Kidney (tissue), 14 donors: Measurements from ENCODE around the gene PSME2. TPM values are rescaled to one million over a fixed set of nuclear protein-coding genes. Genes with fewer than 3 reads are reported as not detected.

Experiments
- DNase-seq, 5 donors: peaks; one replicate each; pipeline ENCODE4 v3.0.0-alpha.2; 2013 to 2020
- FAIRE-seq: peaks from 2 replicates; lab custom pipeline; 2012; peaks lifted over from hg19 to GRCh38; lab: Jason Lieb, UNC
- H3K27ac ChIP-seq, 2 donors: one replicate each; pipeline ENCODE4 v1.7.0; 2013; ENCODE audit warnings: low read depth in 2 of 2, low read length in 2 of 2, inconsistent platforms in 1 of 2
- H3K27me3 ChIP-seq: one replicate; pipeline ENCODE4 v1.7.1; 2013; ENCODE audit warnings: low read length, inconsistent platforms; ENCODE audit not compliant: control insufficient read depth, insufficient read depth
- H3K36me3 ChIP-seq, 3 donors: one replicate each; pipeline versions ENCODE4 v1.7.0 to v1.7.1; 2013; ENCODE audit warnings: low read length in 3 of 3, control low read depth in 1 of 3, inconsistent platforms in 1 of 3; ENCODE audit not compliant: insufficient read depth in 3 of 3, control insufficient read depth in 2 of 3
- H3K4me1 ChIP-seq, 3 donors: one replicate each; pipeline versions ENCODE4 v1.7.0 to v1.7.1; 2013; ENCODE audit warnings: low read length in 3 of 3, inconsistent platforms in 1 of 3, low read depth in 1 of 3; ENCODE audit not compliant: control insufficient read depth in 2 of 3, insufficient read depth in 2 of 3
- H3K4me3 ChIP-seq, 3 donors: one replicate each; pipeline versions ENCODE4 v1.7.0 to v1.8.1; 2013; ENCODE audit warnings: low read length in 3 of 3, control low read depth in 1 of 3, inconsistent platforms in 1 of 3
- H3K9ac ChIP-seq, 3 donors: one replicate each; pipeline versions ENCODE4 v1.7.0 to v1.7.1; 2013; ENCODE audit warnings: low read length in 3 of 3, control low read depth in 1 of 3, inconsistent platforms in 1 of 3
- H3K9me3 ChIP-seq, 3 donors: one replicate each; pipeline versions ENCODE4 v1.7.0 to v1.7.1; 2013; ENCODE audit warnings: low read length in 3 of 3, control low read depth in 1 of 3, inconsistent platforms in 1 of 3; ENCODE audit not compliant: control insufficient read depth in 2 of 3, insufficient read depth in 1 of 3
- CTCF ChIP-seq: IDR thresholded peaks from 3 replicates; pipeline ENCODE4 v1.5.1; 2012; ENCODE audit warnings: mild to moderate bottlenecking, moderate library complexity, borderline replicate concordance; ENCODE audit not compliant: insufficient read depth; ENCODE audit errors: extremely low read depth
- intact Hi-C: fragments of 100-400 bp; cut with DNase I; formaldehyde crosslinking; loops from one replicate; pipeline ENCODE4 v1.11.1; 2022
- microRNA-seq: library from miRNA; unstranded; fragments of <30 nt; microRNA quantifications from one replicate; pipeline ENCODE4 v1.2.0, GENCODE V29; 2020
- polyA plus RNA-seq: library from polyadenylated mRNA; stranded (reverse); fragments of 350-450 nt; fragmentation: Illumina TruSeq; extraction: RNeasy Lipid Tissue Mini Kit (QIAGEN cat#74804); gene quantifications from one replicate; pipeline ENCODE4 v1.2.3, GENCODE V29; 2014; ENCODE audit warnings: low read depth, low replicate concordance; ENCODE audit not compliant: insufficient read depth
- total RNA-seq: library from RNA; stranded (reverse); fragmentation: NEBNext Ultra II Directional; extraction: Animal tissue kit (Norgen Biotek cat#: 25700); gene quantifications from one replicate; pipeline ENCODE4 v1.2.1, GENCODE V29; 2021
- donor health status: control.
- donor health status: control.
- donor health status: control.
- donor health status: control.
- donor health status: control.
- donor health status: DM: yes; HTN: yes; CAD: no.
- donor health status: Normal renal cell carcinoma (clear cell type).

PSME2 gene
- total and polyA plus RNA-seq, 2 donors from 2014 or later, result 148 to 289 TPM

- intact Hi-C loops, result no loop called here
- Histone ChIP-seq H3K9me3 (no peaks in the 10 kb centered on the region), H3K36me3 (peaks cover 0 to 21% (median 2%) of the 10 kb centered on the region in 3 donors), H3K4me3 (peak within 1 kb of the TSS; percentile 51 to 82 (median 71)), H3K27ac (peak within 1 kb of the TSS; percentile 92 to 95), H3K4me1 (peaks cover 0 to 27% (median 4%) of the 10 kb centered on the region in 3 donors), H3K27me3 (no peaks in the 10 kb centered on the region), H3K9ac (peak within 1 kb of the TSS; percentile 33 to 97 (median 81))
- no peak for FAIRE-seq
- peak; percentile 93 to 98 (median 95) for DNase-seq
- TF ChIP-seq CTCF, result no peak
Observed at GRCh38 chr14:24093901-24094840, 52.2 kb downstream of the PSME2 start, which contains the start of gene PCK2. Gene PCK2 (plus strand): TSS chr14:24094311. CDS start chr14:24094406, 95 bp downstream.

Small RNA genes within 50 kb of the gene (microRNA-seq; reads per million reads assigned to microRNA genes)
- not detected for gene MIR7703

Other genes with a start within 250 kb of the PSME2 start
Only the 30 nearest of the 31 such genes appear.
- gene DHRS4, start 192.8 kb downstream of the PSME2 start, total RNA-seq, result 23.4 TPM
- gene DHRS4, start 192.8 kb downstream of the PSME2 start, polyA plus RNA-seq, result 247 TPM
- 20.7 TPM for gene DHRS4L2, start 157.7 kb downstream of the PSME2 start, total RNA-seq
- 463 TPM for gene DHRS4L2, start 157.7 kb downstream of the PSME2 start, polyA plus RNA-seq
- 1.4 TPM for gene CARMIL3, start 94.6 kb downstream of the PSME2 start, total RNA-seq
- 1.5 TPM for gene CARMIL3, start 94.6 kb downstream of the PSME2 start, polyA plus RNA-seq
- gene CPNE6, start 75.0 kb downstream of the PSME2 start, total RNA-seq, result 0.19 TPM
- 3.4 TPM for gene CPNE6, start 75.0 kb downstream of the PSME2 start, polyA plus RNA-seq
- 36.1 TPM for gene PCK2, start 52.3 kb downstream of the PSME2 start, total RNA-seq
- 140 TPM for gene PCK2, start 52.3 kb downstream of the PSME2 start, polyA plus RNA-seq
- 81.1 TPM for gene DCAF11, start 31.8 kb downstream of the PSME2 start, total RNA-seq
- gene DCAF11, start 31.8 kb downstream of the PSME2 start, polyA plus RNA-seq, result 69.4 TPM
- 4.9 TPM for gene NRL, start 31.7 kb downstream of the PSME2 start, total RNA-seq
- gene NRL, start 31.7 kb downstream of the PSME2 start, polyA plus RNA-seq, result 5.5 TPM
- 1.3 TPM for gene FITM1, start 16.0 kb downstream of the PSME2 start, total RNA-seq
- 1.2 TPM for gene FITM1, start 16.0 kb downstream of the PSME2 start, polyA plus RNA-seq
- 244 TPM for gene PSME1, start 10.4 kb downstream of the PSME2 start, total RNA-seq
- gene PSME1, start 10.4 kb downstream of the PSME2 start, polyA plus RNA-seq, result 333 TPM
- 22.1 TPM for gene EMC9, start 5.0 kb downstream of the PSME2 start, total RNA-seq
- gene EMC9, start 5.0 kb downstream of the PSME2 start, polyA plus RNA-seq, result 62.5 TPM
- 69.0 TPM for gene RNF31, start 888 bp upstream of the PSME2 start, total RNA-seq
- gene RNF31, start 888 bp upstream of the PSME2 start, polyA plus RNA-seq, result 64.0 TPM
- gene IRF9, start 14.7 kb upstream of the PSME2 start, total RNA-seq, result 141 TPM
- 88.9 TPM for gene IRF9, start 14.7 kb upstream of the PSME2 start, polyA plus RNA-seq
- 39.9 TPM for gene REC8, start 25.5 kb upstream of the PSME2 start, total RNA-seq
- gene REC8, start 25.5 kb upstream of the PSME2 start, polyA plus RNA-seq, result 51.4 TPM
- 49.5 TPM for gene IPO4, start 42.2 kb upstream of the PSME2 start, total RNA-seq
- 22.2 TPM for gene IPO4, start 42.2 kb upstream of the PSME2 start, polyA plus RNA-seq
- gene TM9SF1, start 48.8 kb upstream of the PSME2 start, total RNA-seq, result 83.6 TPM
- 41.1 TPM for gene TM9SF1, start 48.8 kb upstream of the PSME2 start, polyA plus RNA-seq
- gene TSSK4, start 59.1 kb upstream of the PSME2 start, total RNA-seq, result 0.38 TPM
- gene TSSK4, start 59.1 kb upstream of the PSME2 start, polyA plus RNA-seq, result not detected
- 65.1 TPM for gene CHMP4A, start 66.9 kb upstream of the PSME2 start, total RNA-seq
- 72.2 TPM for gene CHMP4A, start 66.9 kb upstream of the PSME2 start, polyA plus RNA-seq
- 22.8 TPM for gene MDP1, start 69.5 kb upstream of the PSME2 start, total RNA-seq
- 55.4 TPM for gene MDP1, start 69.5 kb upstream of the PSME2 start, polyA plus RNA-seq
- 145 TPM for gene NEDD8, start 85.8 kb upstream of the PSME2 start, total RNA-seq
- gene NEDD8, start 85.8 kb upstream of the PSME2 start, polyA plus RNA-seq, result 439 TPM
- 75.0 TPM for gene GMPR2, start 86.3 kb upstream of the PSME2 start, total RNA-seq
- gene GMPR2, start 86.3 kb upstream of the PSME2 start, polyA plus RNA-seq, result 92.5 TPM
- 99.4 TPM for gene TINF2, start 96.0 kb upstream of the PSME2 start, total RNA-seq
- 57.0 TPM for gene TINF2, start 96.0 kb upstream of the PSME2 start, polyA plus RNA-seq
- 13.1 TPM for gene TGM1, start 116.6 kb upstream of the PSME2 start, total RNA-seq
- 4.5 TPM for gene TGM1, start 116.6 kb upstream of the PSME2 start, polyA plus RNA-seq
- gene RABGGTA, start 125.0 kb upstream of the PSME2 start, total RNA-seq, result 33.9 TPM
- 25.8 TPM for gene RABGGTA, start 125.0 kb upstream of the PSME2 start, polyA plus RNA-seq
- 32.7 TPM for gene DHRS1, start 153.2 kb upstream of the PSME2 start, total RNA-seq
- gene DHRS1, start 153.2 kb upstream of the PSME2 start, polyA plus RNA-seq, result 56.7 TPM
- gene NOP9, start 153.2 kb upstream of the PSME2 start, total RNA-seq, result 25.7 TPM
- 8.6 TPM for gene NOP9, start 153.2 kb upstream of the PSME2 start, polyA plus RNA-seq
- gene CIDEB, start 161.4 kb upstream of the PSME2 start, total RNA-seq, result 22.4 TPM
- 49.7 TPM for gene CIDEB, start 161.4 kb upstream of the PSME2 start, polyA plus RNA-seq
- gene LTB4R2, start 163.5 kb upstream of the PSME2 start, total RNA-seq, result 9.2 TPM
- gene LTB4R2, start 163.5 kb upstream of the PSME2 start, polyA plus RNA-seq, result 0.67 TPM
- 9.3 TPM for gene LTB4R, start 164.9 kb upstream of the PSME2 start, total RNA-seq
- gene LTB4R, start 164.9 kb upstream of the PSME2 start, polyA plus RNA-seq, result 4.6 TPM
- gene ADCY4, start 188.5 kb upstream of the PSME2 start, total RNA-seq, result 57.5 TPM
- gene ADCY4, start 188.5 kb upstream of the PSME2 start, polyA plus RNA-seq, result 19.2 TPM
- gene RIPK3, start 193.4 kb upstream of the PSME2 start, total RNA-seq, result 19.5 TPM
- 5.1 TPM for gene RIPK3, start 193.4 kb upstream of the PSME2 start, polyA plus RNA-seq